GM12891 (cell line): ENCODE measurements around the gene TRIM38.

ENCODE experiments used
- POLR2A ChIP-seq: IDR thresholded peaks from 2 replicates; pipeline ENCODE4 v1.6.1; 2011; ENCODE audit warnings: low read depth, low read length, control low read depth
- POLR2AphosphoS5 ChIP-seq: IDR thresholded peaks from 2 replicates; pipeline ENCODE4 v1.6.1; 2011; ENCODE audit warnings: low read depth, low read length, control low read depth

GRCh38 chr6:25973923-25974555, 11.4 kb downstream of the TRIM38 start:
- TF ChIP-seq POLR2A (no peak), POLR2AphosphoS5 (no peak)
